ENCODE results near the gene OXLD1. TPM values are rescaled to one million over a fixed set of nuclear protein-coding genes. Genes with fewer than 3 reads are reported as not detected.
A peak's percentile ranks its signal among the peaks of the same experiment; 100 is the strongest.

Gene OXLD1
- total and polyA plus RNA-seq, 8 donors: 9.4 to 57.2 (median 16.4) TPM

- H3K36me3 ChIP-seq: peaks cover 0 to 17% (median 11%) of the 10 kb centered on the region in 3 donors
- DNase-seq: no peak
Observed at GRCh38 chr17:81683208-81683583, 16.8 kb upstream of the OXLD1 start.

GRCh38 chr17:81682565-81683207 is 16.3 kb upstream of the OXLD1 start:
- intact Hi-C loops (cut with DNase I): no loop called here
- H3K27me3 ChIP-seq: no peaks in the 10 kb centered on the region
- no peak for TF ChIP-seq CTCF (IDR thresholded peaks at IDR 0.05)
- DNase-seq (no peak), ATAC-seq (no peak), FAIRE-seq (no peak)
- H3K4me1 ChIP-seq: peaks cover 10 to 19% (median 13%) of the 10 kb centered on the region in 3 donors
- 28 to 33% methylated on average over 19 of the region's 19 CpGs for WGBS, 2 donors
- H3K27ac ChIP-seq: peak overlapping the region in 2 of 4 donors; percentile 20 to 76
- peaks cover 0 to 14% (median 7%) of the 10 kb centered on the region in 3 donors for H3K36me3 ChIP-seq
- H3K4me3 ChIP-seq: peak overlapping the region; percentile 81 to 99 (median 97)
- no peaks in the 10 kb centered on the region for H3K9me3 ChIP-seq

More at GRCh38 chr17:81683208-81683583, 16.8 kb upstream of the OXLD1 start:
- TF ChIP-seq CTCF (IDR thresholded peaks at IDR 0.05): no peak
- ATAC-seq: peak in 3 of 4 donors; percentile 12 to 33 (median 29)
- no peak for FAIRE-seq
- peak overlapping the region; percentile 20 to 76 (median 65) for H3K27ac ChIP-seq
- peaks cover 10 to 19% (median 13%) of the 10 kb centered on the region in 3 donors for H3K4me1 ChIP-seq
- no peaks in the 10 kb centered on the region for H3K9me3 ChIP-seq
- peak overlapping the region; percentile 81 to 99 (median 97) for H3K4me3 ChIP-seq
- no peaks in the 10 kb centered on the region for H3K27me3 ChIP-seq
- 1% methylated on average over 37 of the region's 37 CpGs for WGBS, 2 donors
- intact Hi-C loops (cut with DNase I): no loop called here

GRCh38 chr17:81681672-81682071 is 15.3 kb upstream of the OXLD1 start:
- DNase-seq (peak in 4 of 6 donors; percentile 48 to 76 (median 62)), FAIRE-seq (no peak), ATAC-seq (peak in 1 of 4 donors; percentile 9)
- H3K9me3 ChIP-seq: no peaks in the 10 kb centered on the region
- peaks cover 10 to 19% (median 13%) of the 10 kb centered on the region in 3 donors for H3K4me1 ChIP-seq
- H3K36me3 ChIP-seq: peaks cover 0 to 6% (median 0%) of the 10 kb centered on the region in 3 donors
- TF ChIP-seq CTCF (IDR thresholded peaks at IDR 0.05): no peak
- intact Hi-C loops (cut with DNase I): no loop called here
- no peak overlapping the region for H3K4me3 ChIP-seq
- H3K27me3 ChIP-seq: no peaks in the 10 kb centered on the region
- peak overlapping the region in 2 of 4 donors; percentile 0 to 24 for H3K27ac ChIP-seq
- 56 to 59% methylated on average over 17 of the region's 17 CpGs for WGBS, 2 donors

- WGBS, 2 donors: 82 to 89% methylated on average over 11 of the region's 11 CpGs
- FAIRE-seq: no peak
Observed at GRCh38 chr17:81680150-81680549, 13.7 kb upstream of the OXLD1 start.

More at GRCh38 chr17:81680150-81680549, 13.7 kb upstream of the OXLD1 start:
- no peak overlapping the region for H3K4me3 ChIP-seq
- no peaks in the 10 kb centered on the region for H3K9me3 ChIP-seq
- intact Hi-C loops (cut with DNase I): no loop called here
- no peaks in the 10 kb centered on the region for H3K27me3 ChIP-seq
- no peak for TF ChIP-seq CTCF (IDR thresholded peaks at IDR 0.05)
- no peaks in the 10 kb centered on the region for H3K36me3 ChIP-seq
- no peak overlapping the region for H3K27ac ChIP-seq
- H3K4me1 ChIP-seq: peaks cover 6 to 15% (median 10%) of the 10 kb centered on the region in 3 donors
- DNase-seq (no peak), ATAC-seq (no peak)

Measured in pancreas (tissue), 10 donors.